Lower leg skin (tissue), 4 donors: ENCODE measurements around the gene KRTAP5-1. TPM values are rescaled to one million over a fixed set of nuclear protein-coding genes. Genes with fewer than 3 reads are reported as not detected.
"Not testable (repeated sequence)": the region's sequence is repeated elsewhere in the genome, so short reads cannot be mapped to it uniquely, and the experiment has no call there.

ENCODE experiments used
- DNase-seq, 2 donors: peaks; one replicate each; pipeline ENCODE4 v3.0.0-alpha.2; 2019; ENCODE audit warnings: low spot score in 2 of 2
- H3K4me3 ChIP-seq: fragments of 200-600 bp; sonication (generic); 2 replicates; pipeline ENCODE4 v1.5.1; 2017; ENCODE audit warnings: mild to moderate bottlenecking, low read depth; ENCODE audit not compliant: poor library complexity, severe bottlenecking
- POLR2A ChIP-seq, 2 donors: fragments of 450-650 bp; IDR thresholded peaks; one replicate each; pipeline ENCODE4 v1.6.1; 2016 to 2017; ENCODE audit warnings: antibody characterized with exemption in 2 of 2, mild to moderate bottlenecking in 1 of 2, moderate library complexity in 1 of 2
- WGBS, 2 donors: methylation state at CpG; one replicate each; pipeline ENCODE4 v1.1.5; 2018; 5-methylcytosine and 5-hydroxymethylcytosine counted together
- intact Hi-C: fragments of 100-400 bp; cut with DNase I; formaldehyde crosslinking; loops from one replicate; pipeline ENCODE4 v1.15.0; 2023; ENCODE audit warnings: low total_unique reads
- total RNA-seq, 4 donors: library from RNA; depleted of rRNA; stranded (reverse); fragments of >200 nt; gene quantifications; one replicate each; pipeline ENCODE4 v1.1.0, GENCODE V29; 2016
- TF ChIP-seq, protein P1 (sequence below), 3 donors: fragments of 450-650 bp; IDR thresholded peaks; one replicate each; pipeline ENCODE4 v1.5.1; 2016; ENCODE audit warnings: antibody characterized with exemption in 3 of 3, mild to moderate bottlenecking in 3 of 3, moderate library complexity in 2 of 3

The KRTAP5-1 gene
- total RNA-seq, 4 donors from 2014 or later = 8.1 TPM; not detected in 3

- intact Hi-C loops = no loop called here
- WGBS, 2 donors = 87 to 89% methylated on average over 9 of the region's 9 CpGs
- no peak for DNase-seq
- TF ChIP-seq POLR2A (IDR thresholded peaks at IDR 0.05) = no peak
- TF ChIP-seq, protein P1, sequence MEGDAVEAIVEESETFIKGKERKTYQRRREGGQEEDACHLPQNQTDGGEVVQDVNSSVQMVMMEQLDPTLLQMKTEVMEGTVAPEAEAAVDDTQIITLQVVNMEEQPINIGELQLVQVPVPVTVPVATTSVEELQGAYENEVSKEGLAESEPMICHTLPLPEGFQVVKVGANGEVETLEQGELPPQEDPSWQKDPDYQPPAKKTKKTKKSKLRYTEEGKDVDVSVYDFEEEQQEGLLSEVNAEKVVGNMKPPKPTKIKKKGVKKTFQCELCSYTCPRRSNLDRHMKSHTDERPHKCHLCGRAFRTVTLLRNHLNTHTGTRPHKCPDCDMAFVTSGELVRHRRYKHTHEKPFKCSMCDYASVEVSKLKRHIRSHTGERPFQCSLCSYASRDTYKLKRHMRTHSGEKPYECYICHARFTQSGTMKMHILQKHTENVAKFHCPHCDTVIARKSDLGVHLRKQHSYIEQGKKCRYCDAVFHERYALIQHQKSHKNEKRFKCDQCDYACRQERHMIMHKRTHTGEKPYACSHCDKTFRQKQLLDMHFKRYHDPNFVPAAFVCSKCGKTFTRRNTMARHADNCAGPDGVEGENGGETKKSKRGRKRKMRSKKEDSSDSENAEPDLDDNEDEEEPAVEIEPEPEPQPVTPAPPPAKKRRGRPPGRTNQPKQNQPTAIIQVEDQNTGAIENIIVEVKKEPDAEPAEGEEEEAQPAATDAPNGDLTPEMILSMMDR (IDR thresholded peaks at IDR 0.05) = no peak
- no peak overlapping the region for H3K4me3 ChIP-seq
Observed at GRCh38 chr11:1581976-1582375, 3.1 kb downstream of the KRTAP5-1 start.

DNA sequence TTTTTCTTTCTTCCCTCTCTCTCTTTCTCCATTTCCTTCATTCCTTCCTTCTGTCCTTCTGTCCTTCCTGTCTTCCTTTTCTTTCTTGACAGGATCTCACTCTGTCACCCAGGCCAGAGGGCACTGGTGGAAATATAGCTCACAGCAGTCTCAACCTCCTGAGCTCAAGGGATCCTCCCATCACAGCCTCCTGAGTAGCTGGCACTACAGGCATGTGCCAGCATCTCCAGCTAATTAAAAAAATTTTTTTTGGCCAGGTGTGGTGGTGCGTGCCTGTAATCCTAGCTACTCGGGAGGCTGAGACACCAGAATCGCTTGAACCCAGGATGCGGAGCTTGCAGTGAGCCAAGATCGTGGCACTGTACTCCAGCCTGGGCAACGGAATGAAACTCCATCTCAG is 8.3 kb downstream of the KRTAP5-1 start:
- TF ChIP-seq, protein P1 (IDR thresholded peaks at IDR 0.05) = no peak
- TF ChIP-seq POLR2A (IDR thresholded peaks at IDR 0.05) = no peak
- no peak overlapping the region for H3K4me3 ChIP-seq
- no peak for DNase-seq
- 66 to 67% methylated on average over 6 of the region's 6 CpGs for WGBS, 2 donors
- intact Hi-C loops = no loop called here

GRCh38 chr11:1575756-1576155 is 9.3 kb downstream of the KRTAP5-1 start:
- DNase-seq, intact Hi-C loops, H3K4me3 ChIP-seq: not testable (repeated sequence)
- 84 to 86% methylated on average over 16 of the region's 16 CpGs for WGBS, 2 donors

GRCh38 chr11:1574933-1575242 is 10.2 kb downstream of the KRTAP5-1 start:
- no peak overlapping the region for H3K4me3 ChIP-seq
- 12 to 17% methylated on average over 7 of the region's 7 CpGs for WGBS, 2 donors
- DNase-seq = no peak
- TF ChIP-seq, protein P1 (IDR thresholded peaks at IDR 0.05) = no peak
- TF ChIP-seq POLR2A (IDR thresholded peaks at IDR 0.05) = no peak
- intact Hi-C loops = no loop called here

DNA sequence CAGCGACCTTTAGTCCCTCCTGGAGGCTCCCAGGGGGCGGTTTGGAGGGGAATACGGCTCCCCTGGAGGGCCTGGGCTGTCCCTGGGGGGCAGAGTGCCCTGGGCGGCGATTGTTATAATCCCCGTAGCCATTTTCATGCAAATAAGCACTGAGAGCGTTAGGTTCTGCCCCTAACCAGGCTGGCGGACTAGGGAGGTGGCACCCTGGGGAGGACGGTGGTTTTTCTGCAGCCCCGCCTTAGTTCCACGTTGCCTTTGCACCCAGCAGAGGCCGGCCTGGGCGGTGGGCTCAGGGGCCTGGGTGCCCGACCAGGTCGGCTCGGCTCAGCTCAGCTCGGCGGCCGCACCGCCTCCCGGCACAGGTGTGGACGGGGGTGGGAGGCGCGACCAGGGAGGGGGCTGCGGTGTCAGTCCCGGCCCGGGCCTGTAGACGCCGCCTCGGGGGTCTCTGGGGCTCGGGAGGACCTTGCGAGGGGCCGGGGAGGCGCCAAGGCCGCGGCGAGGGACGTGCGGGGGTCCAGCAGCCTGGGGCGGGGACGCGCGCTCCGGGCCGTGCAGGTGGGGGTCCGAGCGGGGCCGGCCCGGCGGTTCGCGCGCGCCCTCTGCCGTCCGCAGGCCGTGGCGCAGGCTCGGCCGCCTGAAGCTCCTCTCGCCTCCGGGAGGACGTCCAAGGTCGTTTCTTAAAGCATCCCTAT is 10.7 kb downstream of the KRTAP5-1 start:
- intact Hi-C loops = no loop called here
- 1 to 3% methylated on average over 24 to 49 of the region's 64 CpGs for WGBS, 2 donors
- no peak for DNase-seq

GRCh38 chr11:1573903-1574237 is 11.2 kb downstream of the KRTAP5-1 start:
- no peak overlapping the region for H3K4me3 ChIP-seq
- 9 to 12% methylated on average over 6 to 7 of the region's 7 CpGs for WGBS, 2 donors
- no peak for DNase-seq
- TF ChIP-seq, protein P1 (IDR thresholded peaks at IDR 0.05) = no peak
- no peak for TF ChIP-seq POLR2A (IDR thresholded peaks at IDR 0.05)
- intact Hi-C loops = no loop called here

More for the DNA sequence above, 10.7 kb downstream of the KRTAP5-1 start:
- TF ChIP-seq, protein P1 (IDR thresholded peaks at IDR 0.05) = no peak
- no peak for TF ChIP-seq POLR2A (IDR thresholded peaks at IDR 0.05)
- no peak overlapping the region for H3K4me3 ChIP-seq
